ENCODE results near the gene GAPVD1. TPM values are rescaled to one million over a fixed set of nuclear protein-coding genes. Genes with fewer than 3 reads are reported as not detected.

Gene GAPVD1
- total RNA-seq, 1 experiment from 2014 or later: 53.1 TPM

GRCh38 chr9:125260561-125260960 lies 1.1 kb upstream of the GAPVD1 start:
- no peak for ATAC-seq
- intact Hi-C loops (cut with micrococcal nuclease): no loop called here
- Histone ChIP-seq H3K79me2 (ENCODE audit: insufficient read depth, low read length) (peaks cover 39% of the 10 kb centered on the region), H3K9me2 (ENCODE audit: insufficient read depth) (no peaks in the 10 kb centered on the region), H2AFZ (ENCODE audit: low read depth, low read length, poor library complexity, severe bottlenecking) (no peak overlapping the region), H3K9me3 (ENCODE audit: control insufficient read depth in 1 of 2, insufficient read depth in 1 of 2, low read depth in 1 of 2, low read length in 2 of 2) (no peaks in the 10 kb centered on the region), H3K4me3 (replicated peaks in 1 of 2; ENCODE audit: low read depth in 1 of 2, low read length in 2 of 2) (no peak overlapping the region; a peak in 1 of 4 replicates), H4K20me1 (ENCODE audit: insufficient read depth) (no peaks in the 10 kb centered on the region), H3K9ac (ENCODE audit: low read length) (no peak overlapping the region), H3K27me3 (ENCODE audit: insufficient read depth, low read length) (no peaks in the 10 kb centered on the region), H3K4me2 (ENCODE audit: low read length) (peak overlapping the region; percentile 96), H3K36me3 (ENCODE audit: control insufficient read depth in 1 of 2, insufficient read depth in 2 of 2, low read length in 2 of 2) (no peaks in the 10 kb centered on the region; a peak in 1 of 4 replicates), H3K4me1 (ENCODE audit: control insufficient read depth in 1 of 2, insufficient read depth in 2 of 2, low read length in 2 of 2) (peaks cover 3 to 19% of the 10 kb centered on the region in 2 experiments; a peak in 2 of 4 replicates), H3K27ac (ENCODE audit: low read depth, low read length) (no peak overlapping the region)
- POLR2A ChIA-PET: interaction anchor here (1.7 to 2.5 kb wide), 2 partner anchors 18 to 19 kb away, joined by 8 to 18 read pairs; partner anchors contain the start of gene HSPA5
- DNase-seq (ENCODE audit: low read depth, low spot score): no peak
- no TSS peak for BruUV-seq (replicated peaks)
- RAD21 ChIA-PET (ENCODE audit: low non-redundant PET in 1 of 2, low total read pairs in 2 of 2, uncharacterized antibody in 2 of 2, unreplicated experiment in 2 of 2): no interaction called here
- no peak for TF ChIP-seq EGR1 (IDR thresholded peaks at IDR 0.05; ENCODE audit: low read depth)
- TF ChIP-seq YY1 (IDR thresholded peaks at IDR 0.05; ENCODE audit: extremely low read depth, insufficient replicate concordance, low read depth, low read length): no peak
- TF ChIP-seq ELF1 (IDR thresholded peaks at IDR 0.05; ENCODE audit: borderline replicate concordance, low read depth): no peak
- TF ChIP-seq ZNF274 (IDR thresholded peaks at IDR 0.05; ENCODE audit: low read depth, low read length): no peak
- no peak for TF ChIP-seq EZH2phosphoT487 (IDR thresholded peaks at IDR 0.05; ENCODE audit: borderline replicate concordance)
- no peak for TF ChIP-seq TCF7L2 (IDR thresholded peaks at IDR 0.05; ENCODE audit: borderline replicate concordance, extremely low read depth, insufficient read depth, insufficient read length)
- TF ChIP-seq JUND (IDR thresholded peaks at IDR 0.05): no peak
- no peak for TF ChIP-seq ZFX (IDR thresholded peaks at IDR 0.05)
- no peak for TF ChIP-seq SP1 (IDR thresholded peaks at IDR 0.05; ENCODE audit: low read depth)
- TF ChIP-seq ZBTB33 (IDR thresholded peaks at IDR 0.05; ENCODE audit: extremely low read depth, insufficient replicate concordance, low read length): no peak
- TF ChIP-seq CBX3 (IDR thresholded peaks at IDR 0.05; ENCODE audit: low read depth): no peak
- no peak for TF ChIP-seq SIN3A (IDR thresholded peaks at IDR 0.05; ENCODE audit: low read depth)
- no peak for TF ChIP-seq FOSL1 (IDR thresholded peaks at IDR 0.05; ENCODE audit: low read depth)
- no peak for TF ChIP-seq POLR2A (IDR thresholded peaks at IDR 0.05; ENCODE audit: borderline replicate concordance, extremely low read depth, insufficient read depth, insufficient read length)
- TF ChIP-seq SRF (IDR thresholded peaks at IDR 0.05; ENCODE audit: low read depth): no peak
- CTCF ChIA-PET: no interaction called here
